Gastroesophageal sphincter (tissue), 4 donors: ENCODE data around the gene THTPA. TPM values are rescaled to one million over a fixed set of nuclear protein-coding genes. Genes with fewer than 3 reads are reported as not detected.

Experiments used
- ATAC-seq: fragments of 150-250 bp; one replicate; pipeline ENCODE4 v1.9.1; 2016; ENCODE audit warnings: mild to moderate bottlenecking, moderate library complexity
- H3K27ac ChIP-seq, 4 donors: fragments of 200-600 bp; sonication (generic) in 3 of 4; 1 replicate in 3 of 4; 2 replicates in 1 of 4; pipeline ENCODE4 v1.5.1; 2016 to 2019
- H3K27me3 ChIP-seq: fragments of 200-600 bp; sonication (generic); one replicate; pipeline ENCODE4 v1.5.1; 2019
- H3K36me3 ChIP-seq, 2 donors: fragments of 200-600 bp; sonication (generic); one replicate each; pipeline ENCODE4 v1.5.1; 2019; ENCODE audit warnings: control low read depth in 1 of 2
- H3K4me1 ChIP-seq, 3 donors: fragments of 200-600 bp; sonication (generic); 1 replicate in 2 of 3; 2 replicates in 1 of 3; pipeline ENCODE4 v1.5.1; 2016 to 2019; ENCODE audit warnings: control low read depth in 2 of 3
- H3K4me3 ChIP-seq, 2 donors: fragments of 200-600 bp; sonication (generic); one replicate each; pipeline ENCODE4 v1.5.1; 2019; ENCODE audit warnings: mild to moderate bottlenecking in 1 of 2, moderate library complexity in 1 of 2
- H3K9me3 ChIP-seq, 3 donors: fragments of 200-600 bp; sonication (generic); one replicate each; pipeline ENCODE4 v1.5.1; 2017 to 2019; ENCODE audit warnings: control low read depth in 2 of 3
- EP300 ChIP-seq: sonication (generic); formaldehyde crosslinking; IDR thresholded peaks from one replicate; pipeline ENCODE4 v1.6.1; 2017; ENCODE audit warnings: antibody characterized with exemption, mild to moderate bottlenecking
- POLR2A ChIP-seq, 2 donors: fragments of 450-650 bp; IDR thresholded peaks; one replicate each; pipeline ENCODE4 v1.6.1; 2017; ENCODE audit warnings: antibody characterized with exemption in 2 of 2, mild to moderate bottlenecking in 2 of 2, moderate library complexity in 1 of 2
- POLR2AphosphoS5 ChIP-seq: sonication (generic); formaldehyde crosslinking; IDR thresholded peaks from one replicate; pipeline ENCODE4 v1.6.1; 2017; ENCODE audit warnings: antibody characterized with exemption
- WGBS, 2 donors: methylation state at CpG; one replicate each; pipeline ENCODE4 v1.1.5; 2018; ENCODE audit warnings: low coverage in 1 of 2; 5-methylcytosine and 5-hydroxymethylcytosine counted together
- total RNA-seq, 4 donors: library from RNA; depleted of rRNA; stranded (reverse); fragments of >200 nt; gene quantifications; one replicate each; pipeline ENCODE4 v1.1.0, GENCODE V29; 2016
- TF ChIP-seq, protein P1 (sequence below), 4 experiments: fragments of 200-600 bp in 2 of 4; fragments of 450-650 bp in 2 of 4; sonication (generic) in 1 of 4; IDR thresholded peaks; one replicate each; pipeline ENCODE4 v1.5.1; 2017 to 2019; ENCODE audit warnings: antibody characterized with exemption in 4 of 4, mild to moderate bottlenecking in 2 of 4, moderate library complexity in 2 of 4

THTPA gene
- total RNA-seq, 4 donors from 2014 or later: 17.7 to 28.8 (median 21.3) TPM

DNA sequence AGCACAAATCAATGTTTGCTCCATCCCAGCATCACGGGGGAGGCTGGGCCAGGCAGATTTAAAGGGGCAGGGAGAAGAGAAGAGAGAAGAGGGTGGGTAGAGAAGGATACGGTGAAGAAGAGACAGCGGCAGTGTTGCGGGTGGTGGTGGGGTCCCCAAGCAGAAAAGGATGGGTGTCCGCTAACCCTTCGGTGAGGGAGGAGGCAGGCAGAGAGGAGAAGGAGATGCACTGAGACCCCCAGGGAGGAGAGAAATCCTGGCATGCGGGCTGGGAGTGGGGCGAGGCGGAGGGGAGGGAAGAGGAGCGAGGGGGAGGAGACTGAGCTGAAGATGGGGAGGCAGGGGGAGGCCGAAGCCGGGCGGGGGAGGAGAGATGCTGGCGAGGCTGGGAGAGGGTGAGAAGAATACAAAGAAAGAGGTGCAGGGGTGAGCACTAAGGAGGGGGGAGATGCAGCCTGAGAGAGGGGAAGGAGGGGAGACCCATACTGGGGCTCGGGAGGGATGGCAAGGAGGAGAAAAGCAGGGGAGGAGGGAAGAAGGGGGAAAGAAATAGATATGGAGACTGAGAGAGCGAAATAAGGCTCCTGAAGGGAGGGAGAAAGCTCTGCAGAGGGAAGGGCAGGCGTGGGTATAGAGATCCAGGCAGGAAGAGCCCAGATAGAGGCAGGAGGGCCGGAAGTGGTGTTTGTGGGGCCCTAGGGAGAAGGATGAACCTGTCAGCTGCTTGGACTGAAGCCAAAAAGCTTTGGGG is 22.7 kb downstream of the THTPA start, which contains the start of gene JPH4:
JPH4 (minus strand) TSS at position 231 of the 751 bp plus-strand sequence. CDS start 1,337 bp downstream, outside the sequence.
- Histone ChIP-seq H3K4me1 (peaks cover 0 to 36% (median 17%) of the 10 kb centered on the region in 3 donors), H3K27me3 (peaks cover 88% of the 10 kb centered on the region), H3K4me3 (peak within 1 kb of the TSS in 1 of 2 donors; percentile 41), H3K36me3 (no peaks in the 10 kb centered on the region), H3K27ac (no peak within 1 kb of the TSS), H3K9me3 (no peaks in the 10 kb centered on the region)
- WGBS, 2 donors: 5 to 11% methylated on average over 7 to 17 of the region's 18 CpGs
- no peak for TF ChIP-seq POLR2AphosphoS5
- no peak for TF ChIP-seq POLR2A (IDR thresholded peaks at IDR 0.05)
- TF ChIP-seq, protein P1, sequence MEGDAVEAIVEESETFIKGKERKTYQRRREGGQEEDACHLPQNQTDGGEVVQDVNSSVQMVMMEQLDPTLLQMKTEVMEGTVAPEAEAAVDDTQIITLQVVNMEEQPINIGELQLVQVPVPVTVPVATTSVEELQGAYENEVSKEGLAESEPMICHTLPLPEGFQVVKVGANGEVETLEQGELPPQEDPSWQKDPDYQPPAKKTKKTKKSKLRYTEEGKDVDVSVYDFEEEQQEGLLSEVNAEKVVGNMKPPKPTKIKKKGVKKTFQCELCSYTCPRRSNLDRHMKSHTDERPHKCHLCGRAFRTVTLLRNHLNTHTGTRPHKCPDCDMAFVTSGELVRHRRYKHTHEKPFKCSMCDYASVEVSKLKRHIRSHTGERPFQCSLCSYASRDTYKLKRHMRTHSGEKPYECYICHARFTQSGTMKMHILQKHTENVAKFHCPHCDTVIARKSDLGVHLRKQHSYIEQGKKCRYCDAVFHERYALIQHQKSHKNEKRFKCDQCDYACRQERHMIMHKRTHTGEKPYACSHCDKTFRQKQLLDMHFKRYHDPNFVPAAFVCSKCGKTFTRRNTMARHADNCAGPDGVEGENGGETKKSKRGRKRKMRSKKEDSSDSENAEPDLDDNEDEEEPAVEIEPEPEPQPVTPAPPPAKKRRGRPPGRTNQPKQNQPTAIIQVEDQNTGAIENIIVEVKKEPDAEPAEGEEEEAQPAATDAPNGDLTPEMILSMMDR (IDR thresholded peaks at IDR 0.05): no peak
- no peak for TF ChIP-seq EP300
- no peak for ATAC-seq

DNA sequence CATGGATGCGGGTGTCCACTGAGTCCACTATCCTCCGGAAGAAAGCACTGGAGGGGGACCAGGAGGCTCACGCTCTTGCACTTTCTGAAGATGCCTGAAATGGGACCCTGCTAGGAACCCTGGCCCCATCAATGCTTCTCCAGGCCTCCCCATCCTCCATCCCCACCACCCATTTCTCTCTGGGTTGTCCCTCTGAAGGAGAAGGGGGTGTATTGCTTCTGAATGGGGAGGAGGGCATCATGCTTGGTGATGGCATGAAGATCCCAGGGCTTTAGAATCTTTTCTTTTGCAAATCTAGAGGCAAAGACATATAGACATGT is 23.2 kb downstream of the THTPA start:
- TF ChIP-seq POLR2AphosphoS5: no peak
- TF ChIP-seq EP300: no peak
- TF ChIP-seq POLR2A (IDR thresholded peaks at IDR 0.05): no peak
- TF ChIP-seq, protein P1 (IDR thresholded peaks at IDR 0.05): no peak
- ATAC-seq: no peak
- Histone ChIP-seq H3K4me3 (no peak overlapping the region), H3K36me3 (no peaks in the 10 kb centered on the region), H3K4me1 (peaks cover 0 to 36% (median 17%) of the 10 kb centered on the region in 3 donors), H3K9me3 (no peaks in the 10 kb centered on the region), H3K27ac (no peak overlapping the region), H3K27me3 (peaks cover 83% of the 10 kb centered on the region)
- 40 to 60% methylated on average over 3 of the region's 3 CpGs for WGBS, 2 donors

DNA sequence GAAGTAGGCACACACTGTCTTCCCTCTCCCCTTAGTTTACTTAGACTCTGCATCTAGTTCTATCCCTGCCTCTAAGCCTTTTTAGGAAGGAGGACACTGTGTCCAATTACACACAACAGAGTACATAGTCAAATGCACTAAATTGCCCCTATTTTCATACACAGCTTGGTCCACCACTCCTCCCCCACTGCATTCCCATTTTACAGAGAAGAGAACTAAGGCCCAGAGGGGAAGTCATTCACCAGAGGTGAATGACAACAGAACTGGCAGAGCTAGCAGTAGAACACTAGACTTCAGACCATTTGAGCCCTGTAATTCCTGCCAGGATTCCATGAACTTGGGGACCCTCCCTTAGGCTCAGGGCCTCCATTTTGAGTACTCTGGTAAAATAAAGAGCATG is 23.7 kb downstream of the THTPA start:
- no peak overlapping the region for H3K27ac ChIP-seq
- H3K36me3 ChIP-seq: no peaks in the 10 kb centered on the region
- H3K9me3 ChIP-seq: no peaks in the 10 kb centered on the region
- H3K27me3 ChIP-seq: peaks cover 79% of the 10 kb centered on the region
- no peak overlapping the region for H3K4me3 ChIP-seq
- TF ChIP-seq, protein P1 (IDR thresholded peaks at IDR 0.05): no peak
- TF ChIP-seq POLR2AphosphoS5 (no peak), EP300 (no peak), POLR2A (IDR thresholded peaks at IDR 0.05) (no peak)
- no peak for ATAC-seq
- peaks cover 0 to 36% (median 17%) of the 10 kb centered on the region in 3 donors for H3K4me1 ChIP-seq

DNA sequence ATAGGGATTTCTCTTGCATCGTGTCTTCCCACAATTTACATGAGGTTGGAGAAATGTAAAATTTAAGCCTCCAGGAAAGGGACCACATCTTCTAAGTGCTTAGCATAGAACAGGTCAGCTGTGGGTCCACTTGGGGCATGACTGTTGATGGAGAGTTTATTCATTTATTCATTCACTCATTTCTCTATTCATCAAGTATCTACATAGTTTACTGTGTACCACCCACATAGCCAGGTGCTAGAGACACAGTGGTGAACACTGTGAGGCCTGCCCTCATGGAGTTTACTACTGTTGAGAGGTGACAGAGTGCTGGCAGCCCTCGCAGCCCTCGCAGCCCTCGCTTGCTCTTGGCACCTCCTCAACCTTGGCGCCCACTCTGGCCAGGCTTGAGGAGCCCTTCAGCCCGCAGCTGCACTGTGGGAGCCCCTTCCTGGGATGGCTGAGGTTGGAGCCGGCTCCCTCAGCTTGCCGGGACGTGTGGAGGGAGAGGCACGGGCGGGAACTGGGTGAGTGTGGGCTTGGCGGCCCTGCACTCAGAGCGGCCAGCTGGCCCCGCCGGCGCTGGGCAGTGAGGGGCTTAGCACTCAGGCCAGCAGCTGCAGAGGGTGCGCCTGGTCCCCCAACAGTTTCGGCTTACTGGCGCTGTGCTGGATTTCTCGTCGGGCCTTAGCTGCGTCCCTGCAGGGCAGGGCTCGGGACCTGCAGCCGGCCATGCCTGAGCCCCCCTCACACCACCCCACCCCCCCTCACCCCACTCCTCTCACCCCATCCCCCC is 24.3 kb downstream of the THTPA start:
- ATAC-seq: no peak
- 90% methylated on average over 1 to 9 of the region's 24 CpGs for WGBS, 2 donors
- H3K27ac ChIP-seq: no peak overlapping the region
- no peak overlapping the region for H3K4me3 ChIP-seq
- H3K9me3 ChIP-seq: no peaks in the 10 kb centered on the region
- H3K27me3 ChIP-seq: peaks cover 76% of the 10 kb centered on the region
- TF ChIP-seq, protein P1 (IDR thresholded peaks at IDR 0.05): no peak
- no peak for TF ChIP-seq POLR2A (IDR thresholded peaks at IDR 0.05)
- no peaks in the 10 kb centered on the region for H3K36me3 ChIP-seq
- H3K4me1 ChIP-seq: peaks cover 0 to 36% (median 17%) of the 10 kb centered on the region in 3 donors

GRCh38 chr14:23580948-23581281 is 24.8 kb downstream of the THTPA start:
- no CpG with 5 or more reads among the region's 8 CpGs for WGBS, 2 donors
- Histone ChIP-seq H3K9me3 (no peaks in the 10 kb centered on the region), H3K27me3 (peaks cover 74% of the 10 kb centered on the region), H3K4me1 (peaks cover 0 to 34% (median 17%) of the 10 kb centered on the region in 3 donors), H3K4me3 (no peak overlapping the region), H3K27ac (no peak overlapping the region), H3K36me3 (no peaks in the 10 kb centered on the region)
- no peak for ATAC-seq
- TF ChIP-seq, protein P1 (IDR thresholded peaks at IDR 0.05): no peak
- TF ChIP-seq EP300 (no peak), POLR2A (IDR thresholded peaks at IDR 0.05) (no peak), POLR2AphosphoS5 (no peak)
